NOMO-1 treated with DMSO at 0.1 percent for 48 hours (cell line): Measurements from ENCODE around the gene ATAD3B.
"Not testable (repeated sequence)": the region's sequence is repeated elsewhere in the genome, so short reads cannot be mapped to it uniquely, and the experiment has no call there.

Source experiments
- DNase-seq: peaks from one replicate; lab custom pipeline; 2025; ENCODE audit not compliant: unreplicated experiment; lab: John Stamatoyannopoulos, UW

The ATAD3B gene, protein sequence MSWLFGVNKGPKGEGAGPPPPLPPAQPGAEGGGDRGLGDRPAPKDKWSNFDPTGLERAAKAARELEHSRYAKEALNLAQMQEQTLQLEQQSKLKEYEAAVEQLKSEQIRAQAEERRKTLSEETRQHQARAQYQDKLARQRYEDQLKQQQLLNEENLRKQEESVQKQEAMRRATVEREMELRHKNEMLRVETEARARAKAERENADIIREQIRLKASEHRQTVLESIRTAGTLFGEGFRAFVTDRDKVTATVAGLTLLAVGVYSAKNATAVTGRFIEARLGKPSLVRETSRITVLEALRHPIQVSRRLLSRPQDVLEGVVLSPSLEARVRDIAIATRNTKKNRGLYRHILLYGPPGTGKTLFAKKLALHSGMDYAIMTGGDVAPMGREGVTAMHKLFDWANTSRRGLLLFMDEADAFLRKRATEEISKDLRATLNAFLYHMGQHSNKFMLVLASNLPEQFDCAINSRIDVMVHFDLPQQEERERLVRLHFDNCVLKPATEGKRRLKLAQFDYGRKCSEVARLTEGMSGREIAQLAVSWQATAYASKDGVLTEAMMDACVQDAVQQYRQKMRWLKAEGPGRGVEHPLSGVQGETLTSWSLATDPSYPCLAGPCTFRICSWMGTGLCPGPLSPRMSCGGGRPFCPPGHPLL

DNA sequence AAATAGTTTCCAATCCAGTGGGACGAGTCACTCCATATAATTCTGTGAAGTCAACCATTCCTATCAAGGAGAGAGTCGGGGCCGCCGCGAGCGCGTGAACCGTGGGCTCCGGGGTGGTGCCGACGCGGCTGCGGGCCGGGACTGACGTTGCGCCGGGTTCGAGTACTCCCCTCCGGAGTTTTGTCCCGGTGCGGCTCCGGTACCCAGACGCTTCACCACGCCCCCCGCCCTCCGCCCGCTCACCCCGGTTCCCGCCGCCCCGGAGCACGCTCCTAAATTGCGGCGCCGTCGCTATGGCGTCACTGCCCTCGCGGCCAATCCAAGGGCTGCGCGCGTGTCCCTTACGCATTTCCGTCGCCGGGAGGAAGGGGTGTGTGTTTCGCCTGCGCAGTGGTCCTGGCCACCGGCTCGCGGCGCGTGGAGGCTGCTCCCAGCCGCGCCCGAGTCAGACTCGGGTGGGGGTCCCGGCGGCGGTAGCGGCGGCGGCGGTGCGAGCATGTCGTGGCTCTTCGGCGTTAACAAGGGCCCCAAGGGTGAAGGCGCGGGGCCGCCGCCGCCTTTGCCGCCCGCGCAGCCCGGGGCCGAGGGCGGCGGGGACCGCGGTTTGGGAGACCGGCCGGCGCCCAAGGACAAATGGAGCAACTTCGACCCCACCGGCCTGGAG lies at the start of gene ATAD3B:
Gene ATAD3B, plus strand, starts transcription at position 377 of the 664 bp plus-strand sequence. Its CDS starts 120 bp downstream, at position 497.
- peak; percentile 86 for DNase-seq

DNA sequence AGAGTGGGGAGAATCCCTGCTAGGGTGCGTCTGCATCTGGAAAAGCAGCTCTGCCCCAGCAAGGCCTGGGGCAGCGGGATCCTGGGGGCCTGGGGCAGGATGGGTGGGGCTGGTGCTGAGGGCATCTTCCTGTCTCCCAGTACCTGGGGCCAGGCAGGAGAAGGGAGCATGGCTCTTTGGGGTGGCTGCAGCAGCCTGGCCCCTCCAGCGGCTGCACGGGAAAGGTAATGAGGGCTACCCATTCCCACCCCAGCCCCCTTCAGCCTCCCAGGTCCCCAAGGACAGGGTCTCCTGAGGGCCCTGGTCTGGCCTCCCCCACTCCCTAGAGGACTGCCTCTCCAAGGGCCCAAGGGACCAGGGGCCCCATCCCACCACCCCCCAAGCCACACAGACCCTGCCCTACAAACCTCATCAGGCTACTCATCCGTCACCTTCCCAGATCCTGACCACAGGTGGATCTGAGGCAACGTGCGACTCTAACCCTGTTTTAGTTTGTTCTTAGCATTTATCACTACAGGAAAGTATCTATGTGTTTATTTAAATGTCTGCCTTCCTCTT lies 49.6 kb upstream of the ATAD3B start:
- DNase-seq: no peak

DNA sequence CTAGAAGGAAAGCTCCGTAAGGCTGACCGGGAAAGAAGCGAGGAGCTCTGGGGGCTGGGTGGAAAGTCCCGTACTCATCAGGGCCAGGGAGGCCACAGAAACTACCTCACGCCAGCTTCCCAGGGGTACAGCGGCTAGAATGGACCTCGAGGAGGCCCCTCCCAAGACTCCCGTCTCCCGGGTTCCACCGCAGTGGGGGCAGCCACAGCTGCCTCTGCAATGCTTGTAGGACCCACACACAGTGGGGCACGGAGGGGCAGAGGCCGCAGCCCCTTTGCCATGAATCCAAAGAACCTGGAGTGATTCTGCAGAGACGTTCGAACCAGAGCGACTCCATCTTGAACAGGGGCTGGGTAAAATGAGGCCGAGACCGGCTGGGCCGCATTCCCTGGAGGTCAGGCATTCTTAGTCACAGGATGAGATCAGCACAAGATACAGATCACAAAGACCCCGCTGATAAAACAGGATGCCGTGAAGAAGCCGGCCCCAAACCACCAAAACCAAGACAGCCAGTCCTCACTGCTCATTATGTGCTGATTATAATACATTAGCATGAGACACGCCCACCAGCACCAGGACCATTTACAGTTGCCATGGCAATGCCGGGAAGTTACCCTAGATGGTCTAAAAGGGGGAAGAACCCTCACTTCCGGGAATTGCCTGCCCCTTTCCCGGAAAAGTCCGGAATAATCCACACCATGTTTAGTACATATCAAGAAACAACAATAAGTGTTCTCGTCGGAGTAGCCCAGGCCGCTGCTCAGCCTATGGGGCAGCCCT lies 48.9 kb upstream of the ATAD3B start:
- DNase-seq: no peak

DNA sequence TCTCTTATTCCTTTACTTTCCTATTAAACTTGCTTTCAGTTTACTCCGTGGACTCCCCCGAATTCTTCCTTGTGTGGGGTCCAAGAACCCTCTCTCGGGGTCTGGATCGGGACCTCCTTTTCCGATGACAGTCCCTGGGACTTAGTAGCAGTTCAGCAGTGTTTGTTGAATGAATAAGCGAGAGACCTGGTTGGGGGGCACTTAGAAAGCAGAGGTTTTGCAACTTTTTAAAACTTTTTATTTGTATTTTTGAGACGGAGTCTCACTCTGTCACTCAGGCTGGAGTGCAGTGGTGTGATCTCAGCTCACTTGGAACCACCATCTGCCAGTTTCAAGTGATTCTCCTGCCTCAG lies 48.3 kb upstream of the ATAD3B start:
- no peak for DNase-seq

DNA sequence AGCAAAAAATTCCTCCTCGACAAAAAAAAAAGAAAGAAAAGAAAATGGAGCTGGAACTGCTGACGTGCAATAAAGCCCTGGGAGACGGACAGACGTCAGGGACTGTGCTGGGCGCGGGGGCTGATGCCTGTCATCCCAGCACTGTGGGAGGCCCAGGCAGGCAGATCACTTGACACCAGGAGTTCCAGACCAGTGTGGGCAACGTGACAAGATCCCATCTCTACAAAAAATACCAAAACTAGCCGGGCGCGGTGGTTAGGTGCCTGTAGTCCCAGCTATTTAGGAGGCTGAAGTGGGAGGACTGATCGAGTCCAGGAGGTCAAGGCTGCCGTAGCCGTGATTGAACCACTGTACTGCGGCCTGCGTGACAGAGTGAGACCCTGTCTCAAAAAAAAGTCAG lies 46.9 kb upstream of the ATAD3B start:
- DNase-seq: no peak

DNA sequence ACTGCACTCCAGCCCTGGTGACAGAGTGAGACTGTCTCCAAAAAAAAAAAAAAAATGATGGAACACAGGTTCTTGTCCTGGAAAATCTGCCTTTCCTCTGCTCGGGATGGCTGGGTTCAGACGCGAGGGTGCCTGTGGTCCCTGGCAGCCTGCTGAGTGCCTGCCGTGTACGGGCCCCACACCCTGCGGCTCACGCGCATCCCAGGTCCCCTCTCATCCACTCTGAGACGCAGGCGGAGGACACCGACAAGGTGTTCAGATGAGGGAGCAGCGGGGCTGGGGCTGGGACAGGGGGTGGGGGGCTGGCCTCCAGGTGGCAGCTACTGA lies 46.2 kb upstream of the ATAD3B start:
- DNase-seq: no peak

DNA sequence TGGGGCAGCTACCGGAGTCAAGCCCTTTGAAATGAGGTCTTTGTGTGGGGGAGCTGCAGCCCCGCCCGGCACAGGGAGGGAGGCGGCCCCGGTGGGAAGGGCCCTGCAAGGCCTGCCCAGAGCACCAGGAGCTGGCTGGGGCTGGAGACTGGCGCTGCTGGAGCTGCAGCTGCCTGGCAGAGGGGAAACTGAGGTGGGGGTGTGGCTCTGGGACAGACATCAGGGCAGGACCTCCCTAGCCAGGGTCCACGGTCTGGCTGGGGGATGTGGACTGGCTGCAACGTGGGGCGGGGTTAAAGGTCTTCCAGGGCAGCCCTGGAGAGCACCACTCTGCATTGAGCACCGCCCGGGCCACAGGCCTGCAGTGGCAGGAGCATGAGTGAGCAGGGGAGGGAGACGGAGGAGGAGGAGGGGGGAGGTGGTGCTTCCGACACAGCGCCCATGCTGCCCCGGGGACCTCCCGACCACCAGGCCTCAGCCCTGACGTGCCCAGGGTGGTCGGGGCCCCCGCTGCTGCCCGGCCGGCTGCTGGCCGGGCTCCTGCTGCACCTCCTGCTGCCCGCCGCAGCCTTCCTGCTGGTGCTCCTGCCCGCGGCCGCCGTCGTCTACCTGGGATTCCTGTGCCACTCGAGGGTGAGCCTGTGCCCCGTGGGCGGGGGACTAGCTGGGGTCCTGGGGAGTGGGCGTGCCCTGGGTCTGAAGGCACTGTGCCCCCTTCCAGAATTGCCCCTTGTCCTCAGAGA lies 45.6 kb upstream of the ATAD3B start:
- no peak for DNase-seq

DNA sequence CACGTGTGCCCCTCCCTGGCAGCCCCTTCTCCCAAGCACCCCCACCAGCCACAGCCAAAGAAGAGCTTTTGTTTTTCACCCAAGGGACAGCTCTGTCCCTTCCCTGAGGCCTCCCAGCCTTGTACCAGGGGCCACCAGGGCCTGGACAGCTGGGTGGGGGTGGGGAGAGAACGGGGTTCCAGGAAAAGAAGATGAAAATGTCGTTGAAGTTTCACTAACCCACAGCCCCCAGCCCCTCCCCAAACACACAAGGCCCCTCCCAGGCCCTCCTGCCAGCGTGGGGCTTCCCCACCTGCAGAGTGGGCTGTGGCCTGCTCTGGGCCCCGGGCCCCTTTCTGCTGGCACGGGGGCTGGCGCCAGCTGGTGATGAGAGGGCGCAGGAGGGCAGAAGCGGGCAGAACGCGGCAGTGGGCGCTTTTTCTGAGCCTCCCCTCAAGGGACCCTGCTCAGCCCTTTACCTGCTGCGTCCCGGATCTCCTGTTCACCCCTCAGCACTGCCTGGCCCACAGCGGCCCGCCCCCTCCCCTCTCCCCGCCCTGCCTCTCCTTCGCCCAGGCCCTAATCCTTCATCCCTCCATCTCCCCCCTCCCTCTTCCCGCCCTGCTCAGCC lies 45.0 kb upstream of the ATAD3B start:
- DNase-seq: no peak

DNA sequence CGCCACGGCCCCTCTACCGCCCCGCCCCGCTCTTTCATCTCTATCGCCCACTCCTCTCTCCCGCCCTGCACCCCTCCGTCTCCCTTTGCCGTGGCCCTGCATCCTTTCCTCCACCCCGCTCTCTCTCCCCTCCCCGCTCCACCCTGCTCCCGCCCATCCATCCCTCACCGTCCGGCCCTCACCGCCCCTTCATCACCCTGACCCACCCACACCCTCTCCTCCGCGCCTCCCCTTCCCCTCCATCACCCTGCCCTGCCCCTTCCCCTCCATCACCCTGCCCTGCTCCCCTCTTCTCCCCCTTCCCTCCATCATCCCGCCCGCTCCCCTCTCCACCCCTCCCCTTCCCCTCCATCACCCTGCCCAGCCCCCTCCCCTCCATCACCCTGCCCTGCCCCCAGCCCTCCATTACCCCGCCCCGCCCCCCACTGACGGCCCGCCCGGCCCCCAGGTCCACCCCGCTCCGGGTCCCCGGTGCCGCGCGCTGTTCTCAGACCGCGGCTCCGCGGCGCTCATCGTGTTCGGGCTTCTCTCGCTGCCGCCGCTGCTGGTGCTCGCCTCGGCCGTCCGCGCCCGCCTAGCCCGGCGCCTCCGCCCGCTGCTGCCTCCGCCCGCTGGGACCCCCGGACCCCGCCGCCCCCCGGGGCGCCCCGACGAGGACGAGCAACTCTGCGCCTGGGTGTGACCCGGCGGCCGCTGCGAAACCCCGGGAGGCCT lies 44.3 kb upstream of the ATAD3B start:
- no peak for DNase-seq

DNA sequence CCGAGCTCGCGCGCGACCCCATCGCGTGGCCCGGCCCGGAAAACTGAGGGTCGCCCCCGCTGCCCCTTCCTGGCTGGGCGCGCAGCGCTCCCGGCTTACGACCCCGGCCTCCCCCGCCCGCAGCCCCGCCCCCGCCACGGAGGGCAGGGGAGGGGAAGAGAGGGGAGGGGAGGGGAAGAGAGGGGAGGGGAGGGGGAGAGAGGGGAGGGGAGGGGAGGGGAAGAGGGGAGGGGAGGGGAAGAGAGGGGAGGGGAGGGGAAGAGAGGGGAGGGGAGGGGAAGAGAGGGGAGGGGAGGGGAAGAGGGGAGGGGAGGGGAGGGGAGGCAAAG lies 43.8 kb upstream of the ATAD3B start:
- no peak for DNase-seq

DNA sequence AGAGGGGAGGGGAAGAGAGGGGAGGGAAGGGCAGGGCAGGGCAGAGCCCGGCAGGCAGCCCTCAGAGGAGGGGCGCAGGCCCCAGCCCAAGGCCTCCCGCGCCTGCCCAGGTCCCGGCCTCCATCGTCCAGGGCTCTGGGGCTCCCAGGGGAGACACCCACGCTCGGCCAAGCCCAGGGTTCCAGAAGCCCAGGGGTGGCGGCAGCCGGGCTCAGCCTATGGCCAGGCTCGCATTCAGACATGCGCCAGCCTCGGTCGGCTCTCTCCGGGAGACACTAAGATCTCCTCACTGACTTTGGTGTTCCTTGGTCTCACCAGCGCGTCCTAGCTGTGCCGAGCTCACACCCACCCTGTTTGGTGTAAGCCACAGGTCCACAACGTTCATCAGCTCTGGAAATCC lies 43.4 kb upstream of the ATAD3B start:
- no peak for DNase-seq

DNA sequence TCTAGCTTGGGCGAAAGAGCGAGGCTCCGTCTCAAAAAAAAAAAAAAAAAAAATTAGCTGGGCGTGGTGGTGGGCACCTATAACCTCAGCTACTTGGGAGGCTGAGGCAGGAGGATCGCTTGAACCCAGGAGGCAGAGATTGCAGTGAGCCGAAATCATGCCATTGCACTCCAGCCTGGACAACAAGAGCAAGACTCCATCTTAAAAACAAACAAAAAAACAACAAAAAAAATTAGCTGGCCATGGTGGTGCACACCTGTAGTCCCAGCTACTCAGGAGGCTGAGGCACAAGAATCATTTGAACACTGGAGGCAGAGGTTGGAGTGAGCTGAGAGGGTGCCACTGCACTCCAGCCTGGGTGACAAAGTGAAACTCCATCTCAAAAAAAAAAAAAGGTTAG lies 42.6 kb upstream of the ATAD3B start:
- DNase-seq: not testable (repeated sequence)

DNA sequence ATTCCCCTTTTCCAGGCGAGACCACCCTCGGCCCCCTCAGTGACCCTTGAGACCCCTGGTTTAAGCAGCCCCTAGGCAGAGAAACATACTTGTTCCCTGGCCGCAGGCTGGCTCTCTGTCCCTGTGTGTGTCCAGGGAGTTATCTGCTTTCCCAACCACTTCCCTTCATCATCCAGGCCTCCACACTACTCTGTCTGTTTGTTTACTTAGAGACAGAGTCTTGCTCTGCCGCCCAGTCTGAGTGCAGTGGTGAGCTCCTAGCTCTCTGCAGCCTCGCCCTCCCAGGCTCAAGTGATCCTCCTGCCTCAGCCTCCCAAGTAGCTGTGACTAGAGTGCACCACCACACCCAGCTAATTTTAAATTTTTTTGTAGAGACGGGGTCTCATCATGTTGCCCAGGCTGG lies 41.9 kb upstream of the ATAD3B start:
- no peak for DNase-seq

DNA sequence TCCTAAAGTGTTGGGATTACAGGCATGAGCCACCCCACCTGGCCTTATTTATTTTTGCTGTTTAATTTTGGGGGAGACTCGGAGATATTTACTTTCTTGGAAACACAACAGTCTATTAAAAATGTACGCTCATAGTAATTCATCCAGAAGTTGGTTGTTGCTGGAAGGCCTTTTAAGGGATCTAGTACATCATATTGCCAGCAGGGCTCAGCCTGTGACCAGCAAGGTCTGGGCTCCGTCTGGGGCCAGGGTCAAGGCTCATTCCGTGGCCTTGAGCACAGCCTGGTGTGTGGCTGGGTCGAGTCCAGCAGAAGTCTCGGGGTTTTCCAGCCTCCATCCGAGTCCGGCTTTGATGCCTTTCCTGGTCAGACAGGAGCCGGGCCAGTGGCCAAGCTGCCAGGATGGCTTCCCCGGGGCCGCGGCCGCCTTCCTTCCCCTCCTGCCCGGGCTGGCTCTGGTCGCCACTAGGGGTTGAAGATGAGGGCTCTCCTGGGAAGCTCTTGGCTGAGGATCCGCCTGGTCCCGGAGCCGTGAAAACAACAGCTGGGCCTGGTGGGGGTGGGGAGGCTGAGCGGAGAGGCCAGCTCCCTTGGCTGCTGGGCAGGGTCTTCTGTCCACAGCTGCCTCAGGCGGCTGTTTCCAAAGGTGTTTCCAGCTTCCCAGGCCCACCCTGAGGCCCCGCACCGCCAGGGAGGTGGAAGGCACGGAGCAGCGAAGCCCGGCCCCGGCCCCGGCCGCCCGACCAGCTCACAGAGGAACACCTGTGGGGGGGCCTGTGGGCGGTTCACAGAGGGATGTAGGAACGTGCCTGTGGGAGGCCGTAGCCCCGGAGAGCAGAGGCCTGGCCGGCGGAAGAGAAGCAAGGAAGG lies 41.2 kb upstream of the ATAD3B start:
- DNase-seq: no peak

DNA sequence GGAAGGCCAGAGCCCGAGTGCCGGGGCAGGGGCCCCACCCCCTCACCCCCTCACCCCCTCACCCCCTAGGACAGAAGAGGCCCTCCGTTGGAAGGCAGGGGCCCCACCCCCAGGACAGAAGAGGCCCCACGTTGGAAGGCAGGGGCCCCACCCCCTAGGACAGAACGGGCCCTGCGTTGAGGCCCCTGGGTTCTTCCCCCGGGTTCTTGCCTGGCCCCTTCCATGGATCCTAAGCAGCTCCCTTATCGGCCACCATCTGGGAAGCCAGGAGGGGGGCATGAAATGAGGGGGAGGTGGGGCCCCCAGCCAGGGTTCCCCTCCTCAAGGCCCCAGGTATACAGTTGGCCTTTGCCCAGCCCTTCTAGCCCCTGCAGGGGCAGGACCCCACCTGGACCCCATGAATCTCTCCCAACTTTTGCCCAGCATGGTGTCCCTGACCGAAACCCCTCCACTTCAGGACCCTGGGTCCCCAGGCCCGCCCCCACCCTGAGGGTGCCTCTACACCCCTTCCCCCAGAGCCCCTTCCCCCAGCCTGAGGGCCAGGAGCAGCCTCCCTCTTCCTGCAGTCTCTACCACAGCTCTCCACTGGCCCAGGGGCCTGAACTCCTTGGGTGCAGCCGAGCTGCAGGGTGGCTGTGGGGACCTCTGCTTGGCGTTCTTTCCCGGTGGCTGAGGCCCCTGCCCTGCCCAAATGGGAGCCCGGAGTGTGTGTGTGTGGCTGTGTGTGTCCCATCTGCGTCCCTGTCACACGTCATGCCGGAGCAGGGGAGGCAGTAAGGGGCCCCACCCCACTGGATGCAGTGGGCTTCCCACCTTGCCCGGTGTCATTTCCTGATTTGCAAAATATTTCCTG lies 40.3 kb upstream of the ATAD3B start:
- DNase-seq: no peak

DNA sequence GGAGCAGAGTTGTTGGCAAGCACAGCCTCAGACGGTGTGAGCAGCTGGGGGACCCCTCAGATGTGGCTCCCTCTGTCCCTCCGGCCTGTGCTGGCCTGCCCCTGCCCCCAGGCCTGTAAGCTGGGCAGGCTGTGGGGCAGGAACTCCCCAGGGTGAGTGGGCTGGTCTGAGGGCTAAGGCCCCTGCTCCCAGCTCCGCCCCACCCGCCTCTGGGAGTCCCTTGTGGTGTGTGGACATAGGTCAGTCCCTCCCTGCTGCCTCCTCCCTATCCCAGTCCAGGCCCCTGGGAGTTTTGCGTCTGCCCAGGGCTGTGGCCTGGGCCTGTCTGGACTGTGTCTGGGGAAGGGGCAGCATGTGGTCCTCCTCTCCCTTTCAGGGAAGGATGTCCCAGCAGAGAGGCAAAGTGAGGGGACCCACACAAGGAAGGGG lies 39.7 kb upstream of the ATAD3B start:
- no peak for DNase-seq

DNA sequence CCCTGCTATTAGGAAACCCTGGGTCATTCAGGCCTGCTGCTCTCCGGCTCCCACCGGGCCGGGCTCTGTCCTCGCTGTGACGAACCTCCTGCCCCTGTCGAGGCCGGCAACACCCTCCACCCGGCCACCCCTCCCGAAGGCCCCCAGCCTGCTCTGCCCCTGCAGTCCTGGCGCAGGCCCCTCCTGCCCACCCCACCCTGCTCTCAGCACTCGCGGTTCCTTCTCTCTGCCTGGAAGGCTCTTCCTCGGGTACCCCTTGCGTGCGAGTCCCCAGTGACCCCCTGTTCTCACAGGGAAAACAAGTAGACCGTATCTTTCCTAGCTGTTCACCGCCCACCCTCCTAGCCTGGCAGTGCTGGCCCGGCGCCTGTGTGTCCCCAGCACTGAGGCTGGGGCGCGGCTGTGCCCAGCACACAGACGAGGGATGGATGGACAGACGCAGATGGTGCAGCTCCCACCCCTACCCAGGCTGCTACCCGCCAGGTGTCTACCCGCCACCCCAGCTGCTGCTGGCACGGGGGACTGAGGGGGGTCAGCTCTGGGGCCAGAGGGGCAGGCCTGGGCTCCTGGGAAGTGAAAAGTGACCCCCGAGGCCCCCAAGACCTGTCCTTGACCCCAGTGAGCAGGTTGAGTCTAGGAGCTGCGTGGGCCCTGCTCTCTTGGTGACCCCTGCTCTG lies 39.2 kb upstream of the ATAD3B start:
- DNase-seq: no peak
